ENCODE results near the gene KCNMA1. TPM values are rescaled to one million over a fixed set of nuclear protein-coding genes. Genes with fewer than 3 reads are reported as not detected.

Gene KCNMA1
- total and polyA plus RNA-seq, 2 donors from 2014 or later: 4.2 to 8.9 TPM

DNA sequence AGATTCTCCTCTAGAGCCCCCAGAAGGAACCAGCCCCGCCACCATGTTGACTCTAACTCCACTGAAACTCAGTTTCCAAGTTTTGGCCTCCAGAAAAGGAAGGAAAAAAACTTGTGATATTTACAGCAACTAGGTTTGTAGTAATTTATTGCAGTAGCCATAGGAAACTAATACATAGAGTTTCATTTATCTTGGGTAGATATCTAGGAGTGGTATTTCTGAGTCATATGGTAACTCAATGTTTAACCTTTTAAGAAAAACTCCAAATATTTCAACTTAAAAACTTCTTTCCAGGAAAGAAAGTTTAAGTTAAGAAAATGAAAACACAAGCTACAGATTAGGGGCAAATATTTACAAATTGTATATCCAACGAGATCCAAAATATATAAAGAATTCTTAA, 576.7 kb downstream of the KCNMA1 start:
- Histone ChIP-seq H3K9me3 (ENCODE audit: control insufficient read depth in 2 of 3, insufficient read depth in 1 of 3, low read length in 3 of 3) (no peaks in the 10 kb centered on the region), H3K27ac (ENCODE audit: low read depth in 2 of 2, low read length in 2 of 2) (no peak overlapping the region), H3K27me3 (ENCODE audit: control insufficient read depth, insufficient read depth, low read length) (no peaks in the 10 kb centered on the region), H3K36me3 (ENCODE audit: control insufficient read depth in 2 of 3, insufficient read depth in 3 of 3, low read length in 3 of 3) (no peaks in the 10 kb centered on the region), H3K4me1 (ENCODE audit: control insufficient read depth in 2 of 3, insufficient read depth in 2 of 3, low read depth in 1 of 3, low read length in 3 of 3) (no peaks in the 10 kb centered on the region), H3K9ac (ENCODE audit: low read length in 3 of 3) (no peak overlapping the region), H3K4me3 (ENCODE audit: low read length in 3 of 3) (no peak overlapping the region)
- no peak for DNase-seq
- TF ChIP-seq, protein P1, sequence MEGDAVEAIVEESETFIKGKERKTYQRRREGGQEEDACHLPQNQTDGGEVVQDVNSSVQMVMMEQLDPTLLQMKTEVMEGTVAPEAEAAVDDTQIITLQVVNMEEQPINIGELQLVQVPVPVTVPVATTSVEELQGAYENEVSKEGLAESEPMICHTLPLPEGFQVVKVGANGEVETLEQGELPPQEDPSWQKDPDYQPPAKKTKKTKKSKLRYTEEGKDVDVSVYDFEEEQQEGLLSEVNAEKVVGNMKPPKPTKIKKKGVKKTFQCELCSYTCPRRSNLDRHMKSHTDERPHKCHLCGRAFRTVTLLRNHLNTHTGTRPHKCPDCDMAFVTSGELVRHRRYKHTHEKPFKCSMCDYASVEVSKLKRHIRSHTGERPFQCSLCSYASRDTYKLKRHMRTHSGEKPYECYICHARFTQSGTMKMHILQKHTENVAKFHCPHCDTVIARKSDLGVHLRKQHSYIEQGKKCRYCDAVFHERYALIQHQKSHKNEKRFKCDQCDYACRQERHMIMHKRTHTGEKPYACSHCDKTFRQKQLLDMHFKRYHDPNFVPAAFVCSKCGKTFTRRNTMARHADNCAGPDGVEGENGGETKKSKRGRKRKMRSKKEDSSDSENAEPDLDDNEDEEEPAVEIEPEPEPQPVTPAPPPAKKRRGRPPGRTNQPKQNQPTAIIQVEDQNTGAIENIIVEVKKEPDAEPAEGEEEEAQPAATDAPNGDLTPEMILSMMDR (IDR thresholded peaks at IDR 0.05; ENCODE audit: borderline replicate concordance, extremely low read depth, insufficient read depth): no peak
- FAIRE-seq: no peak
- intact Hi-C loops (cut with DNase I): no loop called here

DNA sequence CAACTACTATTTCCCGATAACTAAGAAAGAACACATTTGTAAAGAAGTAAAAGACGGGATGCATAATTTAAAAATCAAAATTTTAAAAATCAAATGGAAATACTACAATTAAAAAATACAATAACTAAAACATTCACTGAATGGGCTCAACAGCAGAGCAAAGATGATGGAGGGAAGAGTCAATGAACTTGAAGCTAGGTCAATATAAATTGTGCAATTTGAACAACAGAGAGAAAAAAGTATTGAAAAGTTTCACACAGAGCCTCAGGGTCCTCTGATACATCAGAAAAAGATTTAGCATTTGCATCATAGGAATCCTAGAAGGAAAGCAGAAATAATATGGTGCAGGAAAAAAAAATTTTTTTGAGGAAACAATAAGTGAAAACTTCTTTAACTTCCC, 581.0 kb downstream of the KCNMA1 start:
- no peaks in the 10 kb centered on the region for H3K9me3 ChIP-seq (ENCODE audit: control insufficient read depth in 2 of 3, insufficient read depth in 1 of 3, low read length in 3 of 3)
- FAIRE-seq (no peak), DNase-seq (no peak)
- intact Hi-C loops (cut with DNase I): no loop called here
- H3K9ac ChIP-seq (ENCODE audit: low read length in 3 of 3): no peak overlapping the region
- TF ChIP-seq, protein P1 (IDR thresholded peaks at IDR 0.05; ENCODE audit: borderline replicate concordance, extremely low read depth, insufficient read depth): no peak
- no peaks in the 10 kb centered on the region for H3K36me3 ChIP-seq (ENCODE audit: control insufficient read depth in 2 of 3, insufficient read depth in 3 of 3, low read length in 3 of 3)
- H3K27ac ChIP-seq (ENCODE audit: low read depth in 2 of 2, low read length in 2 of 2): no peak overlapping the region
- no peaks in the 10 kb centered on the region for H3K4me1 ChIP-seq (ENCODE audit: control insufficient read depth in 2 of 3, insufficient read depth in 2 of 3, low read depth in 1 of 3, low read length in 3 of 3)
- no peak overlapping the region for H3K4me3 ChIP-seq (ENCODE audit: low read length in 3 of 3)
- no peaks in the 10 kb centered on the region for H3K27me3 ChIP-seq (ENCODE audit: control insufficient read depth, insufficient read depth, low read length)

DNA sequence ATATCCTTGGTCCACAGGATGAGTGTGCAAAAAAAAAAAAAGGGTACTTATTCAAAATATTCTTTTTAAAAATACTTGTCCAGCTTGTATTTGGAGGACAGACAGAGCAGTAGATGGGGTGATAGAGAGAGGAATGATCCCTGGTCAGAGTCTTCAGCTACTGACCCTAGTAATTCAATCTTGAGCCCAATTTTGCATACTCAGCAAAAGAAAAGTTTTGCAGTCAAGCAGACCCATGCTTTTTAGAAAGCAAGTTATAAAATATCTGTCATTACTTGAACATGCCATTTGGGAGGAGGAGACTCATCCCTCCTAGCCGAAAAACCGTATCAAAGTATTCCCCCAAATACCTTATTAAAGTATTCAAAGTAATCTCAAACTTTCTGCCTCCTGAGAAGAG, 585.0 kb downstream of the KCNMA1 start:
- Histone ChIP-seq H3K27me3 (ENCODE audit: control insufficient read depth, insufficient read depth, low read length) (no peaks in the 10 kb centered on the region), H3K9me3 (ENCODE audit: control insufficient read depth in 2 of 3, insufficient read depth in 1 of 3, low read length in 3 of 3) (no peaks in the 10 kb centered on the region), H3K4me3 (ENCODE audit: low read length in 3 of 3) (no peak overlapping the region), H3K9ac (ENCODE audit: low read length in 3 of 3) (no peak overlapping the region), H3K4me1 (ENCODE audit: control insufficient read depth in 2 of 3, insufficient read depth in 2 of 3, low read depth in 1 of 3, low read length in 3 of 3) (no peaks in the 10 kb centered on the region), H3K36me3 (ENCODE audit: control insufficient read depth in 2 of 3, insufficient read depth in 3 of 3, low read length in 3 of 3) (no peaks in the 10 kb centered on the region), H3K27ac (ENCODE audit: low read depth in 2 of 2, low read length in 2 of 2) (no peak overlapping the region)
- DNase-seq (no peak), FAIRE-seq (no peak)
- intact Hi-C loops (cut with DNase I): no loop called here
- TF ChIP-seq, protein P1 (IDR thresholded peaks at IDR 0.05; ENCODE audit: borderline replicate concordance, extremely low read depth, insufficient read depth): no peak

DNA sequence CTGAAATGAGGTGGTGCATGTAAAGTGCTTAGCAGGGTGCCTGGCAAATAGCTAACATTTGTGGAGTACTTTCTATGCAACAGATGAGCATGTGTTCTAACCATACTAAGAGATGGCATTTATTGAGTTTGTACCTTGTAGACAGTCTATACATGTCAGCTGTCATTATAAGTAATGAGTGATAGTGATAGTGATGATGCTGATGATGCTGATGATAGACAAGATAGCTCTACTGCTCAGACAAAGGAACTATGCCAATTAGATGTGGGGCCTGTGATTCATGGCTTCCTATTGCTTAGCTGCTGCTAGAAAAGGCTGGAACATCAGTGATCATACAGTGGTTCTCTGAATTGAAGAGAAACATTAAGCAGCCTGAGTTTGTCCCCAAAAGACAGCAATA, 585.8 kb downstream of the KCNMA1 start:
- DNase-seq (no peak), FAIRE-seq (no peak)

More for the DNA sequence above, 585.8 kb downstream of the KCNMA1 start:
- intact Hi-C loops (cut with DNase I): no loop called here
- no peaks in the 10 kb centered on the region for H3K4me1 ChIP-seq (ENCODE audit: control insufficient read depth in 2 of 3, insufficient read depth in 2 of 3, low read depth in 1 of 3, low read length in 3 of 3)
- H3K36me3 ChIP-seq (ENCODE audit: control insufficient read depth in 2 of 3, insufficient read depth in 3 of 3, low read length in 3 of 3): no peaks in the 10 kb centered on the region
- no peak overlapping the region for H3K9ac ChIP-seq (ENCODE audit: low read length in 3 of 3)
- TF ChIP-seq, protein P1 (IDR thresholded peaks at IDR 0.05; ENCODE audit: borderline replicate concordance, extremely low read depth, insufficient read depth): no peak
- H3K27me3 ChIP-seq (ENCODE audit: control insufficient read depth, insufficient read depth, low read length): no peaks in the 10 kb centered on the region
- no peak overlapping the region for H3K4me3 ChIP-seq (ENCODE audit: low read length in 3 of 3)
- H3K27ac ChIP-seq (ENCODE audit: low read depth in 2 of 2, low read length in 2 of 2): no peak overlapping the region
- no peaks in the 10 kb centered on the region for H3K9me3 ChIP-seq (ENCODE audit: control insufficient read depth in 2 of 3, insufficient read depth in 1 of 3, low read length in 3 of 3)

Data from kidney (tissue), 14 donors.